CD4-positive, alpha-beta memory T cell (primary cell): ENCODE measurements around the gene PDIA5. TPM values are rescaled to one million over a fixed set of nuclear protein-coding genes. Genes with fewer than 3 reads are reported as not detected.

ENCODE experiments used
- CTCF ChIA-PET: fragments of 350-600 bp; sonication (Branson Sonifier 250); formaldehyde crosslinking; loops from one replicate; lab custom pipeline; 2021; ENCODE audit warnings: inconsistent platforms; ENCODE audit not compliant: partially characterized antibody; lab: Charles Lee
- POLR2A ChIA-PET: fragments of 350-600 bp; sonication (Branson Sonifier 250); formaldehyde crosslinking; loops from one replicate; lab custom pipeline; 2021; ENCODE audit not compliant: partially characterized antibody; lab: Charles Lee
- DNase-seq, 5 donors: peaks; one replicate each; pipeline versions ENCODE4 v3.0.0 to v3.0.0-alpha.2; 2020 to 2022; ENCODE audit warnings: mixed read lengths in 1 of 5
- H3K27ac ChIP-seq: one replicate; pipeline ENCODE4 v1.7.0; 2013; ENCODE audit warnings: low read depth, low read length
- H3K27me3 ChIP-seq: 2 replicates; pipeline ENCODE4 v1.7.0; 2013; ENCODE audit warnings: mild to moderate bottlenecking, low read length, moderate library complexity; ENCODE audit not compliant: insufficient read depth
- H3K36me3 ChIP-seq: 2 replicates; pipeline ENCODE4 v1.7.0; 2013; ENCODE audit warnings: mild to moderate bottlenecking, low read length, moderate library complexity; ENCODE audit not compliant: insufficient read depth
- H3K4me1 ChIP-seq: 2 replicates; pipeline ENCODE4 v1.7.0; 2013; ENCODE audit warnings: mild to moderate bottlenecking, low read length, moderate library complexity; ENCODE audit not compliant: insufficient read depth
- H3K4me3 ChIP-seq, 2 donors: one replicate each; pipeline ENCODE4 v1.7.0; 2013; ENCODE audit warnings: low read length in 2 of 2, mild to moderate bottlenecking in 1 of 2
- H3K9me3 ChIP-seq, 2 donors: one replicate each; pipeline ENCODE4 v1.7.0; 2013; ENCODE audit warnings: low read length in 2 of 2, control low read depth in 1 of 2; ENCODE audit not compliant: control insufficient read depth in 1 of 2
- H3K27ac Mint-ChIP-seq, 7 donors: one replicate each; pipeline ENCODE4 v1.8.0; 2020 to 2021; ENCODE audit warnings: mixed read lengths in 7 of 7, mild to moderate bottlenecking in 6 of 7, inconsistent platforms in 3 of 7, moderate library complexity in 3 of 7
- H3K27me3 Mint-ChIP-seq, 2 donors: one replicate each; pipeline ENCODE4 v1.8.0; 2020 to 2021; ENCODE audit warnings: mixed read lengths in 2 of 2
- H3K36me3 Mint-ChIP-seq, 2 donors: one replicate each; pipeline ENCODE4 v1.8.0; 2020 to 2021; ENCODE audit warnings: mixed read lengths in 2 of 2, inconsistent platforms in 1 of 2, mild to moderate bottlenecking in 1 of 2
- H3K4me1 Mint-ChIP-seq, 4 donors: one replicate each; pipeline ENCODE4 v1.8.0; 2020 to 2021; ENCODE audit warnings: mixed read lengths in 4 of 4, mild to moderate bottlenecking in 1 of 4
- H3K4me3 Mint-ChIP-seq, 8 donors: one replicate each; pipeline ENCODE4 v1.8.0; 2020 to 2021; ENCODE audit warnings: mixed read lengths in 8 of 8, mild to moderate bottlenecking in 7 of 8, moderate library complexity in 6 of 8, inconsistent platforms in 3 of 8
- H3K9me3 Mint-ChIP-seq, 8 donors: one replicate each; pipeline ENCODE4 v1.8.0; 2020 to 2021; ENCODE audit warnings: mixed read lengths in 8 of 8, mild to moderate bottlenecking in 5 of 8, inconsistent platforms in 3 of 8, moderate library complexity in 1 of 8
- intact Hi-C: fragments of 100-400 bp; cut with micrococcal nuclease; formaldehyde crosslinking; loops from one replicate; pipeline ENCODE4 v1.15.1; 2023
- polyA plus RNA-seq, 2 donors: library from polyadenylated mRNA; unstranded; fragments of 300-500 nt; fragmentation: Illumina TruSeq; gene quantifications; one replicate each; pipeline ENCODE4 v1.2.3, GENCODE V29; 2021
- total RNA-seq, 2 experiments: library from RNA; stranded (reverse); gene quantifications; one replicate each; pipeline ENCODE4 v1.2.3, GENCODE V29; 2021

The PDIA5 gene
- total and polyA plus RNA-seq, 4 experiments from 2014 or later: 3.0 to 7.0 (median 5.6) TPM

DNA sequence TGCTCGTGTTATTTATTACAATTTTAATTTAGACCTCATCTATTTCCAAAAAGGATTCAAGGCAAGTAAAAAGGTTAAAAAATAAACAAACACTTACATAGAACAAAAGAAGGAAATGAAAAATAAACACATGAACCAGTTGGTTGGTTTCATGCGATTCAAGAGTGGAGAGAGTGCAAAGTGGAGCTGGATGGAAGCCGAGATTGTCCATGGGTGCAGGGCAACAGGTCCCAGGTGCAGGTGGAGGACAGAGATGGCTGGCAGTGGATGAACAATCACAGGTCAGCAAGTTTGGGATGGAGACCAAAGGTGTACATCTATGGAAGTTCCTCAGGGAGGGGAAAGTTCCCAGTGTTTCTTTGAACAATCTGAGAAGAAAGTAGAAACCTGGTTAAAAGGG, 27.6 kb upstream of the PDIA5 start:
- Mint-ChIP-seq H3K36me3 (no peaks in the 10 kb centered on the region), H3K27ac (peak overlapping the region in 1 of 7 donors; percentile 44), H3K9me3 (no peaks in the 10 kb centered on the region), H3K27me3 (peaks cover 37 to 39% of the 10 kb centered on the region in 2 donors), H3K4me1 (no peaks in the 10 kb centered on the region), H3K4me3 (no peak overlapping the region)
- ChIA-PET POLR2A (no interaction called here), CTCF (no interaction called here)
- intact Hi-C loops: no loop called here
- Histone ChIP-seq H3K4me1 (no peaks in the 10 kb centered on the region), H3K4me3 (no peak overlapping the region), H3K9me3 (no peaks in the 10 kb centered on the region), H3K36me3 (no peaks in the 10 kb centered on the region), H3K27me3 (peaks cover 6% of the 10 kb centered on the region), H3K27ac (no peak overlapping the region)
- no peak for DNase-seq

DNA sequence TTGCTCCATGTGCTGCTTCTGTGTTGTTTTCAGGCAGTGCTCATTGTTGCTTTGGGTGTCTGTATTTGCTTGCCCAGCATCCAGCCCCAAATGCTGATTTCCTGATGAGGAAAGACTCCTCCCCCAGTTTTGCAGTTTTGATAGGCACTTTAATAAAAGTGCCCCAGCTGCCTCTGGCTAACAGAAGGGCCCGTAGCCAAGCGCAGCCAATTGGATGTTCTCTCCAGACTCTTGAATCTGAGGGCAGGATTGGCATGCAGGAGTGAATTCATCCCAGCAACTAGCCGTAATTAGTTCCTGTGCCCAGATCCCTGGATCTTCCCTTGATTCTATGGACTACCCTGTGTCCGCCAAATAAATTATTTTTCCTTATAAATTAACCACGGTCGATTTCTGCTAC, 24.4 kb upstream of the PDIA5 start:
- DNase-seq: no peak
- Mint-ChIP-seq H3K27me3 (peaks cover 22 to 23% of the 10 kb centered on the region in 2 donors), H3K9me3 (no peaks in the 10 kb centered on the region), H3K27ac (no peak overlapping the region), H3K4me1 (no peaks in the 10 kb centered on the region), H3K4me3 (no peak overlapping the region), H3K36me3 (no peaks in the 10 kb centered on the region)
- no peak overlapping the region for H3K4me3 ChIP-seq
- H3K9me3 ChIP-seq: no peaks in the 10 kb centered on the region
- no peak overlapping the region for H3K27ac ChIP-seq
- CTCF ChIA-PET: no interaction called here
- H3K4me1 ChIP-seq: no peaks in the 10 kb centered on the region
- intact Hi-C loops: no loop called here
- no peaks in the 10 kb centered on the region for H3K36me3 ChIP-seq
- POLR2A ChIA-PET: no interaction called here
- H3K27me3 ChIP-seq: no peaks in the 10 kb centered on the region

GRCh38 chr3:123044981-123045763, 21.7 kb upstream of the PDIA5 start:
- no peak overlapping the region for H3K4me3 Mint-ChIP-seq
- H3K9me3 Mint-ChIP-seq: no peaks in the 10 kb centered on the region
- H3K27me3 Mint-ChIP-seq: peaks cover 4 to 12% of the 10 kb centered on the region in 2 donors
- Histone ChIP-seq H3K4me1 (no peaks in the 10 kb centered on the region), H3K36me3 (no peaks in the 10 kb centered on the region), H3K27ac (no peak overlapping the region), H3K9me3 (no peaks in the 10 kb centered on the region), H3K4me3 (no peak overlapping the region), H3K27me3 (no peaks in the 10 kb centered on the region)
- no peak overlapping the region for H3K27ac Mint-ChIP-seq
- ChIA-PET CTCF (interaction anchor here (1.2 kb wide), 1 partner anchor 16 kb away, joined by 3 read pairs; no protein-coding TSS in a partner anchor), POLR2A (no interaction called here)
- no peak for DNase-seq
- intact Hi-C loops: no loop called here
- H3K4me1 Mint-ChIP-seq: no peaks in the 10 kb centered on the region
- no peaks in the 10 kb centered on the region for H3K36me3 Mint-ChIP-seq

DNA sequence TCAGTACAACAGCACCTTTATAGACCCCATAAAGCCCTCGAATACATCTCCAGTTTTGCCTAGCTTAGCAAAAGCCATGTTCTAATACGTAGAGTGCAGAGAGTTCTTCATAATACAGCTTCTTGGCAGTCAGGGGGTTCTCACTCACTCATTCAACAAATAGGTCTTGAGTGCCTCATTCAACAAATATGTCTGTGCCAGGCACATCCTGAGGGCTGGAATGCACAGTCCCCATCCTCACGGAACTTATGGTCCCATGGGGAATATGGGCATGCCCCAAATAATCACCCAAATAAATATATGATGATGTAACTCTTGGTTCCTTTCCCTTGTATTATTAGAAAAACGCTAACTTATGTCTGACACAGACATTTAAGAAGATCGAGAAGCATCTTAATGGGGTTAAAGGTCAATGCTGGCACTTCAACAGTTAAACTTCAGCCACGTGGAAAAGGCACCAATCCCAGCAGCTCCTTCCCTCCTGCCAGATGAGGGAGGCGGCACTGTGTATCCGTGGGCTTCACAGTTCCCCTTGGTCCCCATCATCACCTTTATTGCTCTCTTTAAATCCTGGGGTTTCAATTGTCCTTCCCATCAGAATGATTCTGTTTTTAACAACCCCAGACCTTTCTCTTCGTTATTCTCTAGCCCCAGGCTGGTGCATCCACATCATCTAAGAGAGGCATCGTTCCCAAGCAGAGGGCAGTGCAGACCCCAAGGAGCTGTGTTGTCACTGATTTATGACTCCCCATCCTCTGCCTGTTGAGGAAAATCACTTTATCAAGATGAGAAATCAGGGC, 20.4 kb upstream of the PDIA5 start:
- intact Hi-C loops: no loop called here
- no peak overlapping the region for H3K27ac ChIP-seq
- Mint-ChIP-seq H3K27ac (no peak overlapping the region), H3K4me1 (no peaks in the 10 kb centered on the region), H3K4me3 (no peak overlapping the region), H3K27me3 (peaks cover 0 to 7% of the 10 kb centered on the region in 2 donors), H3K36me3 (no peaks in the 10 kb centered on the region), H3K9me3 (no peaks in the 10 kb centered on the region)
- no peak overlapping the region for H3K4me3 ChIP-seq
- H3K36me3 ChIP-seq: no peaks in the 10 kb centered on the region
- ChIA-PET CTCF (no interaction called here), POLR2A (no interaction called here)
- no peaks in the 10 kb centered on the region for H3K4me1 ChIP-seq
- no peaks in the 10 kb centered on the region for H3K9me3 ChIP-seq
- DNase-seq: no peak
- H3K27me3 ChIP-seq: no peaks in the 10 kb centered on the region

- CTCF ChIA-PET: no interaction called here
- no peaks in the 10 kb centered on the region for H3K9me3 Mint-ChIP-seq
- H3K4me1 ChIP-seq: no peaks in the 10 kb centered on the region
- H3K4me1 Mint-ChIP-seq: no peaks in the 10 kb centered on the region
- no peak overlapping the region for H3K27ac Mint-ChIP-seq
- no peak overlapping the region for H3K4me3 Mint-ChIP-seq
- no peaks in the 10 kb centered on the region for H3K36me3 Mint-ChIP-seq
- H3K9me3 ChIP-seq: no peaks in the 10 kb centered on the region
- no peak overlapping the region for H3K4me3 ChIP-seq
- H3K27me3 Mint-ChIP-seq: peaks cover 0 to 7% of the 10 kb centered on the region in 2 donors
- H3K36me3 ChIP-seq: no peaks in the 10 kb centered on the region
- no peak for DNase-seq
- intact Hi-C loops: no loop called here
- no peak overlapping the region for H3K27ac ChIP-seq
- POLR2A ChIA-PET: no interaction called here
- no peaks in the 10 kb centered on the region for H3K27me3 ChIP-seq
Observed at GRCh38 chr3:123047062-123047319, 19.8 kb upstream of the PDIA5 start.

GRCh38 chr3:123048480-123049237, 18.2 kb upstream of the PDIA5 start:
- Mint-ChIP-seq H3K36me3 (no peaks in the 10 kb centered on the region), H3K4me3 (no peak overlapping the region), H3K9me3 (no peaks in the 10 kb centered on the region), H3K4me1 (no peaks in the 10 kb centered on the region), H3K27ac (no peak overlapping the region), H3K27me3 (peaks cover 3 to 10% of the 10 kb centered on the region in 2 donors)
- Histone ChIP-seq H3K27ac (no peak overlapping the region), H3K36me3 (no peaks in the 10 kb centered on the region), H3K9me3 (no peaks in the 10 kb centered on the region), H3K4me3 (no peak overlapping the region), H3K4me1 (no peaks in the 10 kb centered on the region), H3K27me3 (no peaks in the 10 kb centered on the region)
- no peak for DNase-seq
- CTCF ChIA-PET: no interaction called here
- intact Hi-C loops: no loop called here
- POLR2A ChIA-PET: no interaction called here

GRCh38 chr3:123050666-123051065, 16.2 kb upstream of the PDIA5 start:
- no peaks in the 10 kb centered on the region for H3K27me3 ChIP-seq
- no peaks in the 10 kb centered on the region for H3K36me3 ChIP-seq
- H3K4me1 ChIP-seq: no peaks in the 10 kb centered on the region
- Mint-ChIP-seq H3K27me3 (peaks cover 3 to 12% of the 10 kb centered on the region in 2 donors), H3K27ac (no peak overlapping the region), H3K4me3 (no peak overlapping the region), H3K9me3 (no peaks in the 10 kb centered on the region), H3K36me3 (no peaks in the 10 kb centered on the region), H3K4me1 (no peaks in the 10 kb centered on the region)
- H3K4me3 ChIP-seq: no peak overlapping the region
- no peak for DNase-seq
- POLR2A ChIA-PET: no interaction called here
- no peaks in the 10 kb centered on the region for H3K9me3 ChIP-seq
- intact Hi-C loops: no loop called here
- H3K27ac ChIP-seq: no peak overlapping the region
- CTCF ChIA-PET: no interaction called here
